HG03460 (cell line): ENCODE measurements around the gene ITGA2B.
"Not testable (repeated sequence)": the region's sequence is repeated elsewhere in the genome, so short reads cannot be mapped to it uniquely, and the experiment has no call there.

Experiments
- ATAC-seq: cut with Tn5 transposase; IDR thresholded peaks from one replicate; pipeline ENCODE4 v1.9.1; 2021; ENCODE audit not compliant: unreplicated experiment

The ITGA2B gene

DNA sequence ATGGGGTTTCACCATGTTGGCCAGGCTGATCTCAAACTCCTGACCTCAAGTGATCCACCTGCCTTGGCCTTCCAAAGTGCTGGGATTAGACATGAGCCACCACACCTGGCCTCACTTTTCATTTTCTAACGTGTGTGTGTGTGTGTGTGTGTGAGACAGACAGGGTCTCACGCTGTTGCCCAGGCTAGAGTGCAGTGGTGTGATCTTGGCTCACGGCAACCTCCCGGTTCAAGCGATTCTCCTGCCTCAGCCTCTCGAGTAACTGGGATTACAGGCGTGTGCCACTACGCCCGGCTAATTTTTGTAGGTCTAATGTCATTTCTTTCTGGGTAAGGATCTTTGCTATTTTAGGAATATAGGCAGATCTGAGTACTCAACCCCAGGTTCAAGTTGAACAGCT lies 4.7 kb upstream of the ITGA2B start:
- ATAC-seq: not testable (repeated sequence)

DNA sequence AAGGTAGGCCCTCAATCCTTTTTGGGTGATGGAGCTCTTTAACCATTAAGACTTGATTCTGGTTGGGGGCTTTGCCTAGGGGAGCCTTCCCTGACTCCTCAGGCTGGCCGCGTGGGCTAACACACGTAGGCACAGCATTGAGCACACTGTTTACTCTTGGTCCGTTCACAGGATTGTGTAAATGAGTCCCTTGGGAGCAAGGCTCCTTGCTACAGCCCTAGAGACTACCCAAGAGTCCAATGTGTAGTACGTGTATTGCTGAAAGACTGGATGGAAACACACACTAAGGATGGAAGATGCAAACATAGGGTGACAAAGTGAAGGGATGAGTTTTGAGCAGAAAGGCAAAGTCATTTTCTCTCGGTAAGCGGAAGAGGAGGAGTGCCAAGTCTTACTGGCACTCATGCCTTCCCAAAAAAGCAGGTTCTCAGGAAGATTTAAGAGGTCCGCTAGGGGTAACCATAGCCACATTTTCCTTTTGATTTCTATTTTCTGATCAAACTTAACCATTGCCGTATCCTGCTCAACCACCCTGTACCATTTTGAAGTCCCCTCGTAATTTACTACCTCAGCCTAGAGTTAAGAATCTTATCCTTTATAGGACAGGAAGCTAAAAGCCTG lies 911 bp upstream of the ITGA2B start:
- ATAC-seq: no peak

DNA sequence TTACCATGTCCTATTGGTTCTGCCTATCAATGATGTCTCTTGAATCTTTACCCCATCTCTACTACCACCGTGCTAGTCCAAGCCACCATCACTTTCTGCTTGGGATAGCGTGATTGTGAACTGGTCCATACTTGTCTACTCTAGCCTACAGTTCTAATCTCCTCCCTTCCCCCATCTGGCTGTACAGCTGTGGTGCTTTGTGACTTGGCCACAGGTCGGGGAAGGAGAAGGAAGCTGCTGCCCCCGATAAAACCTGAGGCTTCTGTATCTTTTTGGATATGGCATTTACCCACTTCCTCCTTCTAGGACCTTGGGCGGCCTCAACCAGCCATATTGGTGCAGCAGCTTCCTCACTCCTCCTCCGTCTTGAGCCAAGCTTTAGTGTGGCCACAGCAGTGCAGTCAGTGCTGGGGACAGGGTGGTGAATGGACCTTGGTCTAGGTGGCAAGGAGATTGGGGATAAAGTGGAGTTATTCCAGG lies 314 bp upstream of the ITGA2B start:
- no peak for ATAC-seq

DNA sequence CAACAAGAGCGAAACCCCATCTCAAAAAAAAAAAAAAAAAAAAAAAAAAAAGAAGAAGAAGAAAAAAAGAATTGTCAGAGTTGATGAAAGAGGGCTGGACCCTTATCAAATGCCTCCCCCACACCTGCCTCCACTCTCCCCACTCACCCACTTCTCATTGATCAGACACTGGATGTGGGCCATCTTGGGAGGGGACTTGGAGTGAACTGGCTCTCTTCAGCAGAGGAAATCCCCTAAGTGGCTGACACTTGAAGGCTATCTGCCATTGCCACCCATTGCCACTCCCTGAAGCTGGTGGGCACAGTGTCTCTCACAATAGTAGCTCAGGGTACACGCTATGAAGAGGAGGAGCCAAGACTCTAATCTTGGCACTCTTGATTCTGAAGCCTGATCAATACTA lies 1.6 kb downstream of the ITGA2B start:
- no peak for ATAC-seq

DNA sequence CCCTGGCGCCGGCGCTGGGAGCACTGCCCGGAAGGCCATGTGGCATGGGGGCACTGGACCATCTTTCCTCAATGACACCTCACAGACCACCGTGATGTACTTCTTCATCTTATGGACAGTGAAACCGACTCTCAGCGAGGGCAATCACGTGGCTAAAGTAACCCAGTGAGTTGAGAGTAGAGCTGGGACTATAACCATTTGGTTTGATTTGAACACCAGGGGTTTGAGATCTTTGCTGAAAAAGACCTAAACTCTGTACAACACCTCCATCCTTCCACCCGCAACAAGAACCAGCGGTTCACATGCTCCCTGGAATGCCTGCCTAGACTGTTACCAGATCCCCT lies 3.3 kb downstream of the ITGA2B start:
- ATAC-seq: no peak

DNA sequence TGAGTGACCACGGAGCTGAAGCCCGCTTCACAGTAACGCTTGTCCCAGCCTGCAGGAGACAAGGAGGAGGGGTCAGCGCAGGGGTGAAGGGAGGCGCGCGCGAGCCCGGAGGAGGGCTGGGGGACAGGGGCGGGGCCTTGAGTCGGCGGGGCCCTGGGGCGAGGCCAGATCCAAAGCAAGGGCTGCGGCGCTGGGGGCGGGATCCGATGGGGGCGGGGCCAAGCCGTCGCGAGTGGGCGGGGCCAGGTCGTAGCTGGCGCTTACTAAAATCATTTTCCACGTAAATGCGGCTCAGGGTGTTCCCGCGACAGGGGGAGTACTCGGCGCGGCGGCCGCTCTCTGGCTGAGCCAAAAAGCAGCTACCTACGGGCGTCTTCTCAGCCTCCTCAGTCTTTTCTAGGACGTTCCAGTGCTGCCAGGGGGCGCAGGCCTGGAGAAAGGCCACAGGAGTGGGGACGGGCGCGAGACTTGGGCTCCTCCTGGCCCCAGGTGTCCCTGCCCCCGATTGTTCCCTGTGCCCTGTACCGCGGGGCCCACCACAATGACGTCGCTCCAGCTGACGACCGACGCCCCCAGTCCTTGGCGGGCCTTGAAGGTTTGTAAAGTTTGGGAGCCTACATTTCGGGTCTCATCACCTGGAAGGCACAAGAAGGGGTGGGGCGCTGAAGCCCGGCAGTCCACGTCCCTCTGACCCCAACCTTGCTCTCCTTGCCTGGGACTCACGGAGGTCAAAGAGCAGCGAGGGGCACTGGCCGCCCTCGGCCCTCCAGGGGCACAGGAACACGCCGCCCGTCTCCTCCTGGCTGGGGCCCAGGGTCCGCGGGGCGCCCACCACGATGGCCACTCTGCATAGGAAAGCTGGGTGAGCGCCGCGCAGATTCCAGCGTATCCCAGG lies 3.9 kb downstream of the ITGA2B start:
- peak; percentile 55 for ATAC-seq

DNA sequence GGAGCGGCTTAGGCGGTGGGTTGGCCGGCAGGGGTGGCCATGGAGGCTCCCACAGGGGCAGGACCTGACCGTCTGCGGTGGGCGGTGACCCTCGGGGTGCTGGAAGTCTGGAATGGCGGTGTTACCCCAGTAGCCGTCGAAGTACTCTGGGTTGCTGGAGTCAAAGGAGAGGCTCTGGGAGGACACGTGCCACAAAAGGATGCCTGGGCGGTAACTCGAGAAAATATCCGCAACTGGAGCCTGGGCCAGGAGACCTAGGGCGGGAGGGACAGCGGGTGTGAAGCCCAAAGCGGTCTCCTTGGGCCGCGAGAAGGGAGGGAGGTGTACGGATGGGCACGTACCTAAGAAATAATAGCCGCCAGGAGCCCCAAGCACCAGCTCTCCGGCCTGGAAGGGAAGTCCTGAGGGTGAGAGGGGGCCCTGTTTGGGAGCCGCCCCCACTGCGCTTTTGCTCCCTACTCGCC lies 4.6 kb downstream of the ITGA2B start:
- no peak for ATAC-seq

DNA sequence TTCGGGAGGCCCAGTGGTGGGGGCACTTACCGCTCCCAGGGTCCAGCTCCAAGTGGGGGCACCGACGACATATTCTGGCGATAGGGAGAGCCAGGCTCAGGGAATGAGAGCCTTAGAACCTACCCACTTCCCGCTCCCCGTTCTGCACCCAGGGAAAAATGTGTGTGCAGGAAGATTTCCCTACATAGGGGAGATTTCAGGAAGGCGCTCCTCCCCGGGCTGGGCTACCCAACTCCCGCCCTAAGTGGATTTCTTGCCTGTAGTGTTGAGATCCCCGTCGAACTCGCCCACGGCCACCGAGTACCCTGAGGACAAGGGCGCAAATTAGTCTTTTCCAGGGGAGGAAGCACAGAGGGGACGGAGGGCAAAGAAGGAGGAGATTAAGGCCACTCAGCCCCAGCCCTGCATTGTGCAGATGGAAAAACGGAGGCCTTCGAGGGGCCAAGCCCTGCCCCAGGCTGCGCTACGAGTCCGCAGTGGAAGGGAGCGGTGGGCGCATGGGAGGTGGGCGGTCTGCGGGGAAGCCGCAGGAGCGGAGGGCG lies 5.1 kb downstream of the ITGA2B start:
- ATAC-seq: no peak

DNA sequence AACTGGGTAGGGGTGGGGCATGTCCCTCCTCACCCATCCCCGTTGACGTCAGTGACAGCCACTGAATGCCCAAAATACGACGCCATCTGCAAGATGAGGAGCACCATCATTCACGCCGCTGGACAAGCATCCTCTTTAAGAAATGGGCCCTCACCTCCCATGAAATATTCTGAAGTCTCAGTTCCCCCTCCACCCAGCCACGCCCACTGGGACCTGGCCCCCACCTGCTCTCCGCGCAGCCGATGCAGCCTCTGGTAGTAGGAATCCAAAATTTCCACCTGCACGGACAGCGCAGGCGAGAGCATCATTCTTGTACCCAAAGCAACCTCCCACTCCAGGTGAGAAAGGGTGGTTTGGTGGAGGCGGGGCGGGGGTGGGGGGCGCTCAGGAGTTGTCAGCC lies 5.6 kb downstream of the ITGA2B start:
- no peak for ATAC-seq

DNA sequence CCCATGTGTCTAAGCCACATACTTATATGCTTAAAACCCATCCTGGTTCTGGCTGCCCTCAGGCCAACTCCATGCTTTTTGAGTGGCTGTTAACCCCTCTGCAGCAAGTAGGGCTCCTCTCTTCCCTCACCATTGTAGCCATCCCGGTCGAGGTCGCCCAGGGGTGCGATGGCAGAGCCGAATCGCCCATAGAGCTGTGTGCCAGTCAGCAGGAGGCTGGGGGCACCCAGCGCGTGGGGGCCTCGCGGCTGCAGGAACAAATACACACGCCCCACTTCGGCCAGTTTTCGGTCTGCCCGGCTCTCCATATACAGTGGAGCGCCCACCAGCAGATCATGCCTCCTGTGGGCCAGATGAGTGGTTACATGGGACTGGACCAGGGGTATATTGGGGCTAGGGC lies 6.1 kb downstream of the ITGA2B start:
- no peak for ATAC-seq

DNA sequence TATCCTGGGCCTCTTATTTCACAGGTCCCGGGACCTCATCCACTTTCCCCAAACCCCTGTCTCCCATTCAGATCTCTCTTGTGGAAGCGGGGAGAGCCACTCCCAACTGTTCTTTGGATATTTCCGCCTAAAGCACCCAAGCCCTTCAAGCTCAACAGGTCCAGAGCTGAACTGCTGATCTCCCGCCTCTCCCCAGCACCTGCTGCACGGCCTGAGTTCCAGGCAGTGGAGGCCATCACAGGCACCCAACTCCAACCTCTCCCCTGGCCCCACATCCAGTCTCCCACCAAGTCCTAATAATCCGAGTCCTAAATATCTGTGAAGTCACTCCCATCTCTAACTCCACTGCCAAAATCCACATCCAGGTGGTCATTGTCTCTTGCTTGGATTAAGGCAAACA lies 6.5 kb downstream of the ITGA2B start:
- no peak for ATAC-seq

DNA sequence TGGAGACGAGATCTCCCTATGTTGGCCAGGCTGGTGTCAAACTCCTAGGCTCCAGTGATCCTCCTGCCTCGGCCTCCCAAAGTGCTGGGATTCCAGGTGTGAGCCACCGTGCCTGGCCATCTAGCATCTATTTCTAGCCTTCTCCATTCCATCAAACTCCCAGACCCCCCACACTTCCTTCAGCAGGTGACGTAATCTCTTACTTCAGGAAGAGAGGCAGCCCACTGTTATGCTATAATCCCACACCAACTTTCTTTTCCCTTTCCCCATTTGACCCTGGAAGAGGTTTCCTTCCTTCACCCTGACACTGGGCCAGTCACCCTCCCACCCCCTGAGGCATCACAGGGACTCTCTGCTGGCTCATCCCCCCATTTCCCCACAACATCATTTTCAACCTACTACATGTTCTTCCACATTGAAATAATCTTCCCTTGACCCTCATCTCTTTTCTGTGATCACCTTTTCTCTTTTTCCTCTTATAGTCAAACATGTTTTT lies 7.6 kb downstream of the ITGA2B start:
- ATAC-seq: no peak

DNA sequence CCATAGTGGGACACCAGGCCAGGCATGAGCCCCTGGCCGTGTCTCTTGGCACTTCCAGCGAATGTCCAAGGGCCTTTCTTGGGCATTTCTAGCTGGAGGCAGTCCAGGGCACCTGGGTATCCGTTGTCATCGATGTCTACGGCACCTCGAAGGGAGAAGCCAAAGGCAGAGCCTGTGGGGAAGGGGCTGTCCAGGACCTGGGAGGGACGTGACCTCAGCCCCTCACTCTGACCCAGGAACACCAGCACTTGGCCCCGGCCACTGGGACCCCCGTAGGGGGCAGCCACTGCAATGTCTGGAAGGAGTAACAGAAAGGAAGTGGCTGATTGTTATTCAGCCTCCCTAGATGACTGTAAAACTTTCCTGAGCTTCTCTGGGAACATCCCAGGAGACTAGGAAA lies 8.7 kb downstream of the ITGA2B start:
- no peak for ATAC-seq

DNA sequence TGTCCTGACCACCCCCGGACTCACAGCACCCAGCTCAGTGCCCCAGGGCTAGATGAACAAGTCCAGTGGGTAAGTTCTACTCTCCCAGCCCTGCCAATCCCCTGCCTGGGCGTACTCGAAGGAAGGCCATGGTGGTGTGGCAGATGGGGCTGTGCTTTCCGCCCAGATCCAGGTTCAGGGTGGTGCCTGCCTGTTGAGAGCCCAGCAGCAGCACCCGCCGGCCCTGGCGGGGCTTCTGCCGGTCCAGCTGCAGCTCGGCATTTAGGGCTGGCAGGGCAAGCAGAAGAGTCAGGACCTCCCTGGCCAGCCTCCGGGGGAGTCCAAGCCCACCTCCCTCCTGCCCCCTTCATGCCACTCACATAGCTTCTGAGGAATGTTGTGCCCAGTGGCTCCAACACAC lies 9.6 kb downstream of the ITGA2B start:
- ATAC-seq: no peak

DNA sequence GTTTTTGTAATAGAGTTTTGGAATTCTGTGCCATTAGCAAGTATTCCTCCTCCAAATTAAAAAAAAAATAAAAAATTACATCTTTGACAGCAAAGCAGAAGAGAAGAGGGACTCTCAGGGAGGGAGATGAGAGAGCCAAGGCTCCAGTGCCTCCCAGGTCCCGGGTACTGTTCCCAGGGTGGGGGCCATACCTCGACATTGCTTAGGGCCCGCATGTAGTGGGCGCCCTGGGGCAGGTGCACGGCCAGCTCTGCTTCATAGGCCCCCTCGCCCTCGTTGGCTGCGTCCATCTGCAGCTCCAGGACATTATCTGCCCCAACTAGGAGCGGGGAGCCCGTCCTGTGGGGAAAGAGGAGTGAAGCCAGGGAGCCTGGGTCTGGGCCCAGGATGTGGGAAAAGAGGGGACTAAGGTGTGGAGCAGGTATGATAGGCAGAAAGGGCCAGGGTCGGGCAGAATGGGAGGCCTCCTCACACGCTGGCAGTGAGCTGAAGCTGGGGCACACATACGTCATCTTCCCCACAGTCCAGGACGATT lies 11.2 kb downstream of the ITGA2B start:
- no peak for ATAC-seq

DNA sequence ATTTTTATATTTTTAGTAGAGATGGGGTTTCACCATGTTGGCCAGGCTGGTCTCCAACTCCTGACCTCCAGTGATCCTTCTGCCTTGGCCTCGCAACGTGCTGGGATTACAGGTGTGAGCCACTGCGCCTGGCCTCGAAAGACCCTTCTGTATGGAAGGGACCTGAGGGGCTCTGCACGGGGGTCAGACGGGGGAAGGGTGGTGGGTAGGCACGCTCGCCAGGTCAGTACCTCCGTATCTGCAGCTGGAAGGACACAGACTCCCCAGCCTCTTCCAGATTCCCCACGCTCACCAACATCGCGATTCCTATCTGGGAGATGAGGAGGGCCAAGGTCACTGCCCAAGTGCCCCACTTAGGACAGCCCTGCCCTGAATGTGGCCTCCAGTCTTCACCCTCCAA lies 12.7 kb downstream of the ITGA2B start:
- ATAC-seq: no peak

DNA sequence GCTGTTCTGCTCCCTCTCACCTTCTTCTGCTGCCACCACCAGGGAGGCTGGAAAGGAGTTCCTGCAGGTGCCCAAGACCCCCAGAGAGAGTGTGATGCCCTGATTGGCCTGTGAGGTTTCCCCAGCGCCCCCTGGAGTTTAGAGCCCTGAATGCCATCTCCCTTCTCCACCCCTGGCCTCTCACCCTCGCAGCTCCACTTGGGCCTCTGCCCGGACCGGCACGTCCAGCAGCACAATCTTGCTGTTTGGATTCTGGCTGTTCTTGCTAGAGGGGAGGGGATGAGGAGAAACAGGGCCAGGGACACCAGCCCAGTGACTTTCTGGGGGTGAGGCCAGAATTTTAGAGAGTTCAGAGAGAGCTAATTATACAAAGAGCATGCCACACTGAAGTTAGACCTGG lies 13.3 kb downstream of the ITGA2B start:
- no peak for ATAC-seq

DNA sequence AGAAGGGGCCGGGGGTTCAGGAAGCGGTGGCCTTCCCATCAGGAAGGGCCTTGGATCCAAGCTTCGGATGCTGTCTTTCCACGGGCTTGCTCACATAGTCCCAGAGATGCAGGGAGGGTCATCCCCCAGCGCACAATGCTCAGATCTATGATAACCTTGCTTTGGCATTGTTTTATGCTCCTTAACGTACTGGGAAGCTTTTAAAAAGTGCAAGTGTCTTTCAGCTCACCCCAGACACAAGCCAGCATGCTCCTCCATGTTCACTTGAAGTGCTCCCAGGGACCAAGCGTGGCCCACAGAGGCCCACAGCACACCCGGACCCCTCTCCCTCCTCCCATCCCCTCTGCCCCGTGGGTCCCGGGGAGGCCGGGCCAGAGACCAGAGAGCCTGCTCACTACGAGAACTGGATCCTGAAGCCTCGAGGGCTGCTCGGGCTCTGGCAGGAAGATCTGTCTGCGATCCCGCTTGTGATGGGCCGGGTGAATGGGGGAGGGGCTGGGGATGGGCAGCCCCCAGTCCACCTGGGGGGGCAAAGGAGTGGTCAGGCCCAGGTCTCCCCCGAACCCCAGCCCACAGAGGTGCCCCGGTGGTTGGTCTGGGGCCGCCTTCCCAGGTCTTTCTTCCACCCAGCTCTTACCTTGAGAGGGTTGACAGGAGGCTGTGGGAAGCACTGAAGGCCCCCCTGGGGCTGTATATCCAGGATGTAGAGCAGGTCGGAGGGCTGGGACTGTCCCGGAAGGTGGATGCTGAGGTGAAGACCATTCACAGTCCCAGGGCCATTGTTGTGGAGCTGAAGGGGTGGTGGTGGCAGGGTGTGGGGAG lies 14.0 kb downstream of the ITGA2B start:
- no peak for ATAC-seq

DNA sequence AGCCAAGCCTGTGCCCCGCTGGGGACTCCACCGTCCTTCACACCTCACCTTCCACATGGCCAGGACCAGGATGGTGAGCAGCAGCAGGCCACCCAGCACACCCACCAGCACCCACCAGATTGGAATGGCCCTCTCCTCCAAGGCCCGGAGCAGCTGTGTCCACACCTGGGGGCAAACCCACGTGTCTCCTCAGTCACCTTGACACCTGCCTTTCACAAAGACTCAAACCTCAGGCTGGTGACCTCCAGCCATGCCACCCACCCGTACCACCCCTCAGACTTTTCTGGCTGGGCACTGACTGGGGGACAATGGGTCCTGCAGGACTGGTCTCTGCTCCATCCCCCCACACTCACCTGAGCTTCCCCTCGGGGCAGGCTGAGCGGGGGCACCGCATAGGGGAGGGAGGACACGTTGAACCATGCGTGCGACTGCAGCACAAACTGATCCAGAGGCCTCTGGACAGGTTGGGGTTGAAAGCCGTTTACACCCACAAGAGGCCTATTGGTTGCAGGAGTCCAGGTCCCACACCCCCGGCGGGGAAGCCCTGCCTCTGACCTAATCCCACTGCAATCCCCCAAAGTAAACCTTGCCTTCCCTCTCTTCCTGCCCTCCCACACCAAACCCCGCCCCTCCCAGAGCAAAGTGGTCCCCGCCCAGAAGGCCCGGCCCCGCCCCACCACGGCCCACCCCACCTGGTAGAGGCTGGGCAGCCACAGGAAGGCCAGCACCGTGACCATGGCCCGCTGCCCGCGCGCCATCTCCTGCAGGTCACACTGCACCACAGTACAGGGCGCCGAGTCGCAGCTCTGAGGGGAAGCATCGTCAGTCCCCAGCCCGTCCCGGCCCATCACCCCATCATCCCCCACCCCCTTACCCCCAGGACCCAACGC lies 14.9 kb downstream of the ITGA2B start:
- ATAC-seq: no peak

DNA sequence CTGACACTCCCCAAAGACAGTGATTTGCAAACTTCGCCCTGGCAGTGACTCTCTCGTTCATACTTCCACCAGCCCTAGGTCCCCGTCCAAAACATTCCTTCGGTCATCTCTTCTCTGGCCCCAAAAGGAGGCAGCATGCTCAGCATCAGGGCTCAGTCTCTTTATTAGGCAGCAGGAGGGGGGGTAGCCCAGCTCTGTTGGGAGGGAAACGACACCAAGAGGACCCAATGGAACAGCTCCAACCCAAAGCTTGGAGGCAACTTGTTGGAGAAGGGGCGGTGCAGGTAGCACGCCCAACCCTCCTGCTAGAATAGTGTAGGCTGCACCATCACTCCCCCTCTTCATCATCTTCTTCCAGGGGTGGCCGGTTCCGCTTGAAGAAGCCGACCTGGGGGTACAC lies 17.4 kb downstream of the ITGA2B start:
- no peak for ATAC-seq
